Lower lobe of right lung (tissue), 2 donors: ENCODE measurements around the gene POLR3G. TPM values are rescaled to one million over a fixed set of nuclear protein-coding genes. Genes with fewer than 3 reads are reported as not detected.
A peak's percentile ranks its signal among the peaks of the same experiment; 100 is the strongest.

Source experiments
- ATAC-seq, 2 donors: fragments of 200-7000 bp; cut with Tn5 transposase; one replicate each; pipeline ENCODE4 v1.9.1; 2020 to 2022; ENCODE audit warnings: mild to moderate bottlenecking in 2 of 2, moderate library complexity in 2 of 2
- DNase-seq: peaks from one replicate; pipeline ENCODE4 v3.0.0-alpha.2; 2020
- H3K27ac ChIP-seq: fragments of 200-600 bp; one replicate; pipeline ENCODE4 v1.8.0; 2022
- H3K27me3 ChIP-seq: fragments of 200-600 bp; one replicate; pipeline ENCODE4 v1.8.0; 2022; ENCODE audit warnings: low read depth
- H3K36me3 ChIP-seq: fragments of 200-600 bp; one replicate; pipeline ENCODE4 v1.8.0; 2022; ENCODE audit warnings: mild to moderate bottlenecking
- H3K4me1 ChIP-seq: fragments of 200-600 bp; one replicate; pipeline ENCODE4 v1.8.0; 2022
- H3K4me3 ChIP-seq: fragments of 200-600 bp; one replicate; pipeline ENCODE4 v1.8.0; 2022; ENCODE audit warnings: mild to moderate bottlenecking
- H3K9me3 ChIP-seq: fragments of 200-600 bp; one replicate; pipeline ENCODE4 v1.8.0; 2022
- intact Hi-C: fragments of 100-400 bp; cut with DNase I; formaldehyde crosslinking; loops from one replicate; pipeline ENCODE4 v1.11.0; 2022
- long read RNA-seq: library from polyadenylated mRNA; unstranded; transcript quantifications from one replicate; pipeline ENCODE4 v2.0.0, GENCODE V29; 2021
- total RNA-seq: library from RNA; stranded (reverse); fragmentation: NEBNext Ultra II Directional; extraction: Animal tissue kit (Norgen Biotek cat#: 25700); gene quantifications from one replicate; pipeline ENCODE4 v1.2.1, GENCODE V29; 2021
- TF ChIP-seq, protein P1 (sequence below): fragments of 200-600 bp; IDR thresholded peaks from one replicate; pipeline ENCODE4 v1.8.0; 2022; ENCODE audit warnings: antibody characterized with exemption, mild to moderate bottlenecking
- donor health status: DM: no; HTN: yes; CAD: no; lungs with severe emphysema.

The POLR3G gene
- 1.8 TPM for total RNA-seq
- long read RNA-seq, partial matches to known transcripts: 1 of 2 reads
- long read RNA-seq, other reads (novel, unspliced or antisense): 0 of 2 reads

DNA sequence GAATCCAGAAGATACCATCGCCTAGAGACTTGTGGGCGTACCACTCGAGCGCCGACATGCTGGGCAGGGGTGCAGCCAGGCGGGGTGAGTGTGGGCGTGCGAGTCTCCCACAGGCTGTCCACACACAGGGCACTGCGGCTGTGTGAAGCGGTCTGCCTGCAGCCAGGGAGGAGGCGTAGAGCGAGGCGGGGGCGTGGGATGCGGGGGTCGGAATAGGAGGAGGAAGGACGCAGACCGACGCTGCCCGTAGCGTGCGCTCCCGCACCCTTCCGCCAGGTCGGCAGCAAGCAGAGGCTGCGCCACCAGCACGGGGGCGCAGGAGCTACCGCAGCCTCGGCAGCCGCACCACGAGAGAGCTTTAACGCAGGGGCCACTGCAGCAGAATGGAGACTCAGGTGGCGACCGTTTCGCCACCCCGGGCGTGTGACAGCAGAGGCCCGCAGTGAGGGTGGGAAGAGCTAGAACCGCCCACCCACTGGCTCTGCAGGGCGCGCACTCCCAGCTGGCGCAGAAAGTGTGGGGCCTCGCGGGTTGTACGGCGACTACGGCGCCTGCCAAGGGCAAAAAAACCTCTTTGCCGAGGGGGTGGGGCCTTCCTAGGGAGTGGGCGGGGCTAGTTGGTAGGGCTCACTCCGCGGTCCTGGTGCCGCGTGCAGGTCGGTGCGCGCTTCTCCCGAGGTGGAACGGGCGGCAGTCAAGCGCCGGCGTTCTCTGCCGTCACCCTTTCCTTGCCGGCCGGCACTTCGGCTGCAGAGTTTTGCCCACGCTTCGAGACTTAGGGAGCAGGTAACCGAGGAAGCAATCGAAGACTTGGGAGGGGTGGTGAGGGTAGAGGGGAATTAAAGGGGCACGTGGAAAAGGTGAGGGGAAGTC lies at the start of gene POLR3G, which contains the start of gene MBLAC2:
TSS of gene POLR3G (plus strand) at position 630 of the 873 bp plus-strand sequence. CDS start 10,704 bp downstream, outside the sequence.
TSS of gene MBLAC2 (minus strand) at position 537 of the 873 bp plus-strand sequence. CDS start at position 58, 479 bp downstream.
- intact Hi-C loops: no loop called here
- H3K27ac ChIP-seq: peak within 1 kb of the TSS; percentile 83
- TF ChIP-seq, protein P1, sequence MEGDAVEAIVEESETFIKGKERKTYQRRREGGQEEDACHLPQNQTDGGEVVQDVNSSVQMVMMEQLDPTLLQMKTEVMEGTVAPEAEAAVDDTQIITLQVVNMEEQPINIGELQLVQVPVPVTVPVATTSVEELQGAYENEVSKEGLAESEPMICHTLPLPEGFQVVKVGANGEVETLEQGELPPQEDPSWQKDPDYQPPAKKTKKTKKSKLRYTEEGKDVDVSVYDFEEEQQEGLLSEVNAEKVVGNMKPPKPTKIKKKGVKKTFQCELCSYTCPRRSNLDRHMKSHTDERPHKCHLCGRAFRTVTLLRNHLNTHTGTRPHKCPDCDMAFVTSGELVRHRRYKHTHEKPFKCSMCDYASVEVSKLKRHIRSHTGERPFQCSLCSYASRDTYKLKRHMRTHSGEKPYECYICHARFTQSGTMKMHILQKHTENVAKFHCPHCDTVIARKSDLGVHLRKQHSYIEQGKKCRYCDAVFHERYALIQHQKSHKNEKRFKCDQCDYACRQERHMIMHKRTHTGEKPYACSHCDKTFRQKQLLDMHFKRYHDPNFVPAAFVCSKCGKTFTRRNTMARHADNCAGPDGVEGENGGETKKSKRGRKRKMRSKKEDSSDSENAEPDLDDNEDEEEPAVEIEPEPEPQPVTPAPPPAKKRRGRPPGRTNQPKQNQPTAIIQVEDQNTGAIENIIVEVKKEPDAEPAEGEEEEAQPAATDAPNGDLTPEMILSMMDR: peak; percentile 61

DNA sequence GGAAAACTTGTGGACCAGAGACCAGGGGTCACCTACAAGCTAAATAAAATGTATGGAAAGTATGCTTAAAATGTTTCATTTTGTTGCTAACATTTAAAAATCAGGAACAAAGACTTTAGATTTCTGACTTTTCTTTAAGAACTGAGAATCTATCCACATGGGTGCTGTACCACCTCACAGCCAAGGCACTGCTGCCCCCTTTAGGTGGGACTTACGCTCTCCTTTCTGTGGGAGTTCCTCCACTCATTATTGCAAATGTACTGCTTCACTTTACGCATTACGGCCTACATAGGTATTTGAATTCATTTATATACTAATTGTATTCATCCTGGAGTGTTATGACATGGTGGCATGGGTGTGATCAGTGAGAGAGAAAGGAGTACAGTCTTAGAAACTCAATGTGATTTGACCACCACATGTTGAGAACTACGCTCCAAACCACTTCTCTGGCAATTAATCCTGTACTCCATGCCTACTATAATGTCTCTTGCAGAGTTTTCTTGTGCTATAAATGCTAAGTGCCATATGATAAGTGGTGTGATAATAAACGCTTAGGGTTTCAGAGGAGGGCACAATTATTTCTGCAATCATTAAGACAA lies 40.4 kb upstream of the POLR3G start:
- intact Hi-C loops: loop anchor here (10.0 kb wide), 1 partner anchor 351 kb away; no protein-coding TSS in a partner anchor
- Histone ChIP-seq H3K4me1 (peaks cover 4% of the 10 kb centered on the region), H3K27me3 (no peaks in the 10 kb centered on the region), H3K9me3 (no peaks in the 10 kb centered on the region), H3K36me3 (no peaks in the 10 kb centered on the region), H3K27ac (no peak overlapping the region), H3K4me3 (no peak overlapping the region)
- TF ChIP-seq, protein P1: peak; percentile 66
- ATAC-seq (peak; percentile 69 to 73), DNase-seq (peak; percentile 59)

More for the DNA sequence above, at the start of gene POLR3G, which contains the start of gene MBLAC2:
- Histone ChIP-seq H3K4me1 (peaks cover 23% of the 10 kb centered on the region), H3K36me3 (no peaks in the 10 kb centered on the region), H3K9me3 (no peaks in the 10 kb centered on the region), H3K27me3 (no peaks in the 10 kb centered on the region), H3K4me3 (peak within 1 kb of the TSS; percentile 96)
- DNase-seq (peak; percentile 94), ATAC-seq (peak; percentile 98)

DNA sequence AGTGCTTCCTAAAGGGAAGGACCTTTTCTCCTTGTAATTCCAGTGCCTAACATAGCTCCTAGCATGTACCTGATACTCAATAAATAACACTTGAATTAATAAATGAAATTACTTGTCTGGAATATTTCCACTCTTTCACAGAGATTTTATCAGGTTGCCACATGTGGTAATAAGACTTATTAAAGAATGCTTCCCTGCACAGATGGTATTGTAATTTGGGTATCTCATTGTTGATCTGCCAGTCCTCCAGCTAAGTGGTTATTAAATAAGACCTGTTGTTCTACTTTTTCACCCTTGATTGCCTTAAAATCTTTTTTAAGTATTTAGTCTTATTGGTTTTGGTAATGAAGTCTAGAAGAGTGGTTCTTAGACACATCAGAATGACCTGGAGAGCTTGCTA lies 37.0 kb upstream of the POLR3G start:
- H3K27me3 ChIP-seq: no peaks in the 10 kb centered on the region
- DNase-seq (no peak), ATAC-seq (peak in 1 of 2 donors; percentile 33)
- intact Hi-C loops: loop anchor here (10.0 kb wide), 1 partner anchor 347 kb away; no protein-coding TSS in a partner anchor
- H3K4me3 ChIP-seq: no peak overlapping the region
- H3K9me3 ChIP-seq: no peaks in the 10 kb centered on the region
- H3K27ac ChIP-seq: no peak overlapping the region
- no peaks in the 10 kb centered on the region for H3K36me3 ChIP-seq
- H3K4me1 ChIP-seq: peaks cover 8% of the 10 kb centered on the region
- TF ChIP-seq, protein P1: no peak

DNA sequence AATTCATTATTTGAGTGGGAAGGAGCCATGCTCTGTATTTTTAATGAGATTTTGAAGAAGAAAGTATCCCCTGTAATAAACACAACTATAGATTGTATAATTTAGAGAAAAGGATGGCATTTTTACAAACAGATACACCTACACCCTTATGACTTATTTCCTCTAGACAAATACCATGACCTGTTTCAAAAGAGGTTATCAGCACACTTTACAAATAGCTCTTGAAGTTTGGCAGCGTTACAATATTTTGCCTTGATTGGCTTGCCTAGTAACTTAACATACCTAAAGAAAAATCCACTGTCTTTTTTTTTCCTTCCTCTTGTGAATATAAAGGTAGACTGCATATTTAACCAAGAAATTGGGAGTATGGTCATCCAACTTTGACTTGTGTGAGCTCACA lies 36.6 kb upstream of the POLR3G start:
- Histone ChIP-seq H3K4me3 (no peak overlapping the region), H3K36me3 (no peaks in the 10 kb centered on the region), H3K27ac (no peak overlapping the region), H3K27me3 (no peaks in the 10 kb centered on the region), H3K4me1 (peaks cover 8% of the 10 kb centered on the region), H3K9me3 (no peaks in the 10 kb centered on the region)
- no peak for DNase-seq
- intact Hi-C loops: loop anchor here (10.0 kb wide), 1 partner anchor 347 kb away; no protein-coding TSS in a partner anchor
- TF ChIP-seq, protein P1: no peak
- peak; percentile 68 to 83 for ATAC-seq

- H3K27me3 ChIP-seq: no peaks in the 10 kb centered on the region
- ATAC-seq (no peak), DNase-seq (no peak)
- no peaks in the 10 kb centered on the region for H3K36me3 ChIP-seq
- no peak overlapping the region for H3K27ac ChIP-seq
- TF ChIP-seq, protein P1: no peak
- intact Hi-C loops: no loop called here
- no peak overlapping the region for H3K4me3 ChIP-seq
- no peaks in the 10 kb centered on the region for H3K9me3 ChIP-seq
- peaks cover 8% of the 10 kb centered on the region for H3K4me1 ChIP-seq
These were observed 34.0 kb upstream of the POLR3G start for GRCh38 chr5:90440644-90441043.
